AG04449 (cell line): ENCODE data around the gene MAMSTR.
A peak's percentile ranks its signal among the peaks of the same experiment; 100 is the strongest.
"Not testable (repeated sequence)": the region's sequence is repeated elsewhere in the genome, so short reads cannot be mapped to it uniquely, and the experiment has no call there.

ENCODE experiments used
- CTCF ChIA-PET: fragments of 350-600 bp; formaldehyde crosslinking; extraction: SDS; loops from one replicate; lab custom pipeline; 2021; ENCODE audit warnings: antibody characterized with exemption; lab: Yijun Ruan, JAX
- POLR2A ChIA-PET: fragments of 400-600, 350-600 bp; formaldehyde crosslinking; extraction: SDS; loops from one replicate; lab custom pipeline; 2020; ENCODE audit warnings: antibody characterized with exemption, inconsistent platforms; lab: Yijun Ruan, JAX
- DNase-seq: peaks from one replicate; pipeline ENCODE4 v3.0.0-alpha.2; 2010; ENCODE audit warnings: low read depth, low spot score
- H3K4me3 ChIP-seq: 2 replicates; pipeline ENCODE4 v1.5.1; 2011; ENCODE audit warnings: low read depth, mild to moderate bottlenecking, control low read depth, low read length
- CTCF ChIP-seq: IDR thresholded peaks from one replicate; pipeline ENCODE4 v1.5.1; 2011; ENCODE audit warnings: mild to moderate bottlenecking, moderate library complexity, low read length, control low read depth, inconsistent platforms; ENCODE audit not compliant: insufficient read depth; ENCODE audit errors: missing control alignments

Gene MAMSTR

DNA sequence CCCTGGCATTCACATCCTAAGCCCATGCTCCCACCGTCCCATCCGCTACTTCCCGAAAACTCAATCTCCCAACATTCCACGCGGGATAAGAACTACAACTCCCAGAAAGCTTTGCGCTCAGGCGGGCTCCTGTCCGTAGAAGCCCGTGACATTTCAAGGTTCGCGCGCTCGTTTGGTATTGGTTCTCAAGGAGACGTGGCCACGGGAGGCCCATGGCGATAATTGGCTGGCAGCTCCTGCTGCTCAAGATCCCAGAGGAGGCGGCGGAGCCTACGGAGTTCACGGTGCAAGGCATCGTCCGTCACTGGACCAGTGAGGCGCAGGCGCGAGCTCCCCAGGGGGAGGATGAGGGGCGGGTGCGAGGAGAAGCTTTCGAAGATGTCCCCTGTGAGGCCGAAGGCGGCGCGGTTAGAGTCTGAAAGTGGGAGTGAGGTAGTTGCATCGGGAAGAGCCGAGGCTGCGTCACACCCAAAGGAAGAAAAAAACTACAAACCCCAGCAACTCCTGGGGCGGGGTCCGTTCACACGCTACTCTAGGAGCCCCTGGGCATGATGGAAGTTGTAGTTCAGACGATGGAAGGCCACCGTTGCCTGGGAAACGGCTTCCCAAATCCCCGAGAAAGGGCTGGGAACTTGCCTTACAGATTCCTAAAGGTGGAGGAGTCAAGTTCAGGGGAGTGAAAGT, 1.2 kb upstream of the MAMSTR start:
- ChIA-PET CTCF (interaction anchor here (0.8 kb wide), 1 partner anchor 46 kb away, joined by 5 read pairs; no protein-coding TSS in a partner anchor), POLR2A (interaction anchor here (0.5 to 1.1 kb wide), 4 partner anchors 56 to 154 kb away, joined by 3 read pairs; partner anchors contain the start of gene SPHK2)
- peak overlapping the region; percentile 81 for H3K4me3 ChIP-seq
- TF ChIP-seq CTCF = no peak
- peak; percentile 93 for DNase-seq

DNA sequence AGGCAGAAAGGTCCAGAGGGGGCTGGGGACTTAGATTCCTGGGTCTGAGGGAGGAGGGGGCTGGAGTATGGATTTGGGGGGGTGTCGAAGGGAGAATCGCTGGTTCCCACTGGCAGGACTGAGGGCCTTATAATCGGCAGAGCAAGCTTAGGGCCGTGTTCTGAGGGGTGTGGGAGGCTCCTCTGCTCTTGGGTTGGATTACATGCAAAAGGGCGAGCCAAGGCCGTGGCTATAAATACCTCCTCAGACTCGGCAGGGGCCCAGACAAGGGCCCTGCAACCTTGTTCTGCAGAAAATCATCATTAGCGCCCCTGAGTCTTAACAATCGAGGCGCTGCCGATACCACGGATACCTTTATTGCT, 707 bp upstream of the MAMSTR start:
- ChIA-PET POLR2A (interaction anchor here (0.9 to 1.1 kb wide), 2 partner anchors 97 to 101 kb away, joined by 3 read pairs; partner anchors contain the start of gene SPHK2), CTCF (interaction anchor here (0.8 kb wide), 1 partner anchor 45 kb away, joined by 5 read pairs; no protein-coding TSS in a partner anchor)
- H3K4me3 ChIP-seq = peak overlapping the region; percentile 81
- no peak for DNase-seq
- TF ChIP-seq CTCF = no peak

- no peak for TF ChIP-seq CTCF
- ChIA-PET CTCF (no interaction called here), POLR2A (no interaction called here)
- no peak for DNase-seq
- H3K4me3 ChIP-seq = no peak overlapping the region
These were observed 754 bp downstream of the MAMSTR start for GRCh38 chr19:48718711-48719231.

DNA sequence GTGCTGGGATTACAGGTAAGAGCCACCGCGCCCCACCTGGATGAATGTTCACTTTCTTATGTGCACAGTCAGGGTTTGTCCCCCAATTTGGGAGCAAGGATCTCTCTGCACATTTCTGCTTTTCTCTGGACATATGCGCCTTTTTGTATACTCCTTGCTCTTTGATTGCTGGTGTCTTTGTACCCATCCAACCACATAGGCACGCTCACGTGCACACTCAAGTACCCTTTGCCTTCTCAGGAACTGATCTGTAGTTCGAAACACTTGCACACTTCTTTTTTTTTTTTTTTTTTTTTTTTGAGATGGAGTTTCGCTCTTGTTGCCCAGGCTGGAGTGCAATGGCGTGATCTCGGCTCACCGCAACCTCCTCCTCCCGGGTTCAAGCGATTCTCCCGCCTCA, 1.4 kb downstream of the MAMSTR start:
- not testable (repeated sequence) for DNase-seq, H3K4me3 ChIP-seq
- ChIA-PET POLR2A (interaction anchor here (1.2 kb wide), 1 partner anchor 18 kb away, joined by 3 read pairs; no protein-coding TSS in a partner anchor), CTCF (interaction anchor here (0.8 kb wide), 1 partner anchor 9 kb away, joined by 3 read pairs; no protein-coding TSS in a partner anchor)

- no peak for DNase-seq
- TF ChIP-seq CTCF = no peak
- ChIA-PET CTCF (interaction anchor here (0.8 to 1.1 kb wide), 3 partner anchors 10 to 126 kb away, joined by 3 to 5 read pairs (median 3); no protein-coding TSS in a partner anchor), POLR2A (interaction anchor here (0.7 to 1.2 kb wide), 2 partner anchors 8 to 17 kb away, joined by 3 read pairs; no protein-coding TSS in a partner anchor)
- H3K4me3 ChIP-seq = peak overlapping the region; percentile 47
These were observed 2.8 kb downstream of the MAMSTR start for GRCh38 chr19:48716562-48717291.

DNA sequence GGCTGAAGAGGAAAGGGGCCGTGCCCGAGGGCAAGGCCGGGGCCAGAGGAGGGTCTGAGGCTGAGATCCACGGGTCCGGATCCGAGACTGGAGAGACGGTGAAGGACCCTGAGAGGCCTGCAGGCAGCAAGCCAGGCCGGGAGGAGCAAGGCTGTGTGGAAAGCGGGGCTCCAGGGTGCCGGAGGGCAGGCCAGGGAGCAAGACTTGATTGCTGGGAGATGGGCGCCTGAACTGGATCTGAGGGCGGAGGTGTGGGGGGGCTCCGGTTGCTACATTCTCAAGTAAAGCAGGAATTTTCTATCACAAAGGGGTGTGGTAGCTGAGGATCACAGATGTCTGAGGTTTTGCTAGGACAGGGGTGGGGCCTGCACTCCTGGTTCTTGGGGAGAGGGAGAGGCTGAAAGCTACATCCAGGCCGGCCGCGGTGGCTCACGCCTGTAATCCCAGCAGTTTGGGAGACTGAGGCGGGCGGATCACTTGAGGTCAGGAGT, 3.8 kb downstream of the MAMSTR start:
- POLR2A ChIA-PET = interaction anchor here (0.7 kb wide), 1 partner anchor 9 kb away, joined by 3 read pairs; no protein-coding TSS in a partner anchor
- H3K4me3 ChIP-seq = peak overlapping the region; percentile 63
- no peak for DNase-seq
- CTCF ChIA-PET = interaction anchor here (1.0 to 1.1 kb wide), 2 partner anchors 40 to 127 kb away, joined by 3 to 5 read pairs; no protein-coding TSS in a partner anchor
- no peak for TF ChIP-seq CTCF
